Measurements from ENCODE around the gene TECPR1.

TECPR1 gene

DNA sequence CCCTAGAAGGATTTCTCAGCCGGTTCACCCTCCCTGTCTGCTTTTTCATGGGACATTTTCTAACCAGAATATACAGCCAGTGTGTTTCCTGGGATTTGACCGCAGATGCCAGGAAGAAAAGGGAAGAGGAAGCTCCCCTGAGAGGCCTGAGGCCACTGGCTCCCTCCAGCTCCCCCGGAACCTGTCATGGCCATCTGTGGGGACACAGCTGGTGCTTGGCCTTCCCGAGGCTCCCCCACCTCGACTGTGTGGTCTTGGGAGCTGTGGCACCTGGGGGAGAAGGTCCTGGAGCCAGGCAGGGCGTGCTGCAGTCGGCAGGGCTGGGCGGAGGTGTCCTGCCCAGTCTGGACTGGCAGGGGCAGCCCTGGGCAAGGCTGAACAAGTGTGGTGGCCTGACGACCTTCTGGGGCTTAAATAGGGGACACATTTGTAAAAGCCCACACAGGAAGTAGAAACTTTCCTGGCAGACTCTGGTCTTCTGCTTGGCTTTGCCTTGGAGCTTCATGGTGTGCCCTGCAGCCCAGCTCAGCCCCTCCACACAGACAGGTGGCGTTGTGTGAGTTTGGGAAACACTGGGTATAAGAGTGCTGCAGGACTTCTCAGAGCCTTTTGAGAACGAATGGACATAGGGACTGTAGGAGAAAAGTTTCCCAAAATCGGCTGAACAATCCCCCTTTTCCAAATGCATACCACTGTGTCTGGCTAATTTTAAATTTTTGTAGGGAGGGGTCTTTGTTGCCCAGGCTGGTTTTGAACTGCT is 36.2 kb upstream of the TECPR1 start:
- POLR2A ChIA-PET = interaction anchor here (0.5 kb wide), 1 partner anchor 127 kb away, joined by 3 read pairs; no protein-coding TSS in a partner anchor
- CTCF ChIA-PET = interaction anchor here (0.5 to 0.6 kb wide), 2 partner anchors 145 to 208 kb away, joined by 3 to 7 read pairs; no protein-coding TSS in a partner anchor
- Histone ChIP-seq H3K4me3 (ENCODE audit: low read depth, low read length) (no peak overlapping the region), H3K4me1 (ENCODE audit: control insufficient read depth, insufficient read depth, low read length) (no peaks in the 10 kb centered on the region), H3K36me3 (ENCODE audit: control insufficient read depth in 2 of 2, insufficient read depth in 1 of 2, low read length in 2 of 2) (peaks cover 4 to 66% of the 10 kb centered on the region in 2 experiments), H3K27ac (ENCODE audit: extremely low read depth, low read depth, low read length) (no peak overlapping the region), H3K9me3 (ENCODE audit: control insufficient read depth, insufficient read depth, low read depth, low read length) (no peaks in the 10 kb centered on the region)
- TF ChIP-seq ZNF239 (tag by site-specific recombination; IDR thresholded peaks at IDR 0.05) (peak; percentile 95), ZNF114 (tag by site-specific recombination; IDR thresholded peaks at IDR 0.05) (no peak)
- TF ChIP-seq, protein P1, sequence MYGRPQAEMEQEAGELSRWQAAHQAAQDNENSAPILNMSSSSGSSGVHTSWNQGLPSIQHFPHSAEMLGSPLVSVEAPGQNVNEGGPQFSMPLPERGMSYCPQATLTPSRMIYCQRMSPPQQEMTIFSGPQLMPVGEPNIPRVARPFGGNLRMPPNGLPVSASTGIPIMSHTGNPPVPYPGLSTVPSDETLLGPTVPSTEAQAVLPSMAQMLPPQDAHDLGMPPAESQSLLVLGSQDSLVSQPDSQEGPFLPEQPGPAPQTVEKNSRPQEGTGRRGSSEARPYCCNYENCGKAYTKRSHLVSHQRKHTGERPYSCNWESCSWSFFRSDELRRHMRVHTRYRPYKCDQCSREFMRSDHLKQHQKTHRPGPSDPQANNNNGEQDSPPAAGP (tag by site-specific recombination; IDR thresholded peaks at IDR 0.05) = no peak

GRCh38 chr7:98287486-98287959 is 35.5 kb upstream of the TECPR1 start:
- peak overlapping the region; percentile 17; the same call in 1 of the 2 replicates for H3K27ac ChIP-seq (ENCODE audit: extremely low read depth, low read depth, low read length)

DNA sequence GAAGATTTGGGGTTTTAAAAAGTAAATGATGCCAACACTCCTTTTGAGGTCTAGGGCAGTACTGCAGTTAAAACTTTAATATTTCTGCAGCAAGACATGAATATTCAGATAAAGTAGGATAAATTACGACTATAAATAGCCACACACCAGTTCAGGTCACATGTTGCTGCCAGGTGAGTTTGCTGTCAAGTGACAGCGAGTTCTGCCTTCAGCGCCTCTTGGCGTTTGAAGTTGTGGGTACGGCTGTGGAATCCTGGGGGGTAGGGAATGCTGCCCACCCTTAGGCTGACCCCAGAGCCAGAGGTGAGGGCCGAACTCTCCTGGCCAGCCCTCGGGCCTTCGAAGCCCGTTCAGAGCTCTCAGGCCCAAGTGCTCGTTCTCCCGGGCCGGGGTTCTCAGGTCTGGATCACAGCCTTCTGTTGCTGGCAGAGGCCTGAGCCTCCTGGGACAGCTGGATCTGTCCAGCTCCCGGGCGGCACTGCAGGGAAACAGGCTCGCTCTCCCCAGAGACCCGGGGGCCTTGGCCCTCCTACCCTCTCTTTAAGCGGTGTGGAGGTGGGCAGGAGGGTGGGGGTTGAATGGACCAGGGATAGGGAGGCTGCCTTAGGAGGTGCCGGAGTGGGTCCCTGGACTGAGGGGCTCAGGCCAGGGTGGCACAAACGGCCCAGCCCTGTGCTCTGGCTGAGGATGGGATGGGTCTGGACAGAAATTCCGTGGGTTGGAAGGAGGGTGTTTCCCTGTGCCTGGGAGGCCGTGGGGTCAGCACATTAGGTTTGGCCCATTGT is 34.9 kb upstream of the TECPR1 start:
- H3K36me3 ChIP-seq (ENCODE audit: control insufficient read depth in 2 of 2, insufficient read depth in 1 of 2, low read length in 2 of 2) = peaks cover 0 to 56% of the 10 kb centered on the region in 2 experiments; a peak in 2 of 3 replicates
- ChIA-PET POLR2A (no interaction called here), CTCF (interaction anchor here (0.6 kb wide), 1 partner anchor 9 kb away, joined by 3 read pairs; no protein-coding TSS in a partner anchor)
- H3K4me3 ChIP-seq (ENCODE audit: low read depth, low read length) = no peak overlapping the region
- H3K4me1 ChIP-seq (ENCODE audit: control insufficient read depth, insufficient read depth, low read length) = peaks cover 7% of the 10 kb centered on the region
- H3K27ac ChIP-seq (ENCODE audit: extremely low read depth, low read depth, low read length) = peak overlapping the region; percentile 17; the same call in 1 of the 2 replicates
- no peaks in the 10 kb centered on the region for H3K9me3 ChIP-seq (ENCODE audit: control insufficient read depth, insufficient read depth, low read depth, low read length)
- TF ChIP-seq, protein P2, sequence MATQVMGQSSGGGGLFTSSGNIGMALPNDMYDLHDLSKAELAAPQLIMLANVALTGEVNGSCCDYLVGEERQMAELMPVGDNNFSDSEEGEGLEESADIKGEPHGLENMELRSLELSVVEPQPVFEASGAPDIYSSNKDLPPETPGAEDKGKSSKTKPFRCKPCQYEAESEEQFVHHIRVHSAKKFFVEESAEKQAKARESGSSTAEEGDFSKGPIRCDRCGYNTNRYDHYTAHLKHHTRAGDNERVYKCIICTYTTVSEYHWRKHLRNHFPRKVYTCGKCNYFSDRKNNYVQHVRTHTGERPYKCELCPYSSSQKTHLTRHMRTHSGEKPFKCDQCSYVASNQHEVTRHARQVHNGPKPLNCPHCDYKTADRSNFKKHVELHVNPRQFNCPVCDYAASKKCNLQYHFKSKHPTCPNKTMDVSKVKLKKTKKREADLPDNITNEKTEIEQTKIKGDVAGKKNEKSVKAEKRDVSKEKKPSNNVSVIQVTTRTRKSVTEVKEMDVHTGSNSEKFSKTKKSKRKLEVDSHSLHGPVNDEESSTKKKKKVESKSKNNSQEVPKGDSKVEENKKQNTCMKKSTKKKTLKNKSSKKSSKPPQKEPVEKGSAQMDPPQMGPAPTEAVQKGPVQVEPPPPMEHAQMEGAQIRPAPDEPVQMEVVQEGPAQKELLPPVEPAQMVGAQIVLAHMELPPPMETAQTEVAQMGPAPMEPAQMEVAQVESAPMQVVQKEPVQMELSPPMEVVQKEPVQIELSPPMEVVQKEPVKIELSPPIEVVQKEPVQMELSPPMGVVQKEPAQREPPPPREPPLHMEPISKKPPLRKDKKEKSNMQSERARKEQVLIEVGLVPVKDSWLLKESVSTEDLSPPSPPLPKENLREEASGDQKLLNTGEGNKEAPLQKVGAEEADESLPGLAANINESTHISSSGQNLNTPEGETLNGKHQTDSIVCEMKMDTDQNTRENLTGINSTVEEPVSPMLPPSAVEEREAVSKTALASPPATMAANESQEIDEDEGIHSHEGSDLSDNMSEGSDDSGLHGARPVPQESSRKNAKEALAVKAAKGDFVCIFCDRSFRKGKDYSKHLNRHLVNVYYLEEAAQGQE (tag by site-specific recombination; IDR thresholded peaks at IDR 0.05) = peak; percentile 75
- TF ChIP-seq, protein P3, sequence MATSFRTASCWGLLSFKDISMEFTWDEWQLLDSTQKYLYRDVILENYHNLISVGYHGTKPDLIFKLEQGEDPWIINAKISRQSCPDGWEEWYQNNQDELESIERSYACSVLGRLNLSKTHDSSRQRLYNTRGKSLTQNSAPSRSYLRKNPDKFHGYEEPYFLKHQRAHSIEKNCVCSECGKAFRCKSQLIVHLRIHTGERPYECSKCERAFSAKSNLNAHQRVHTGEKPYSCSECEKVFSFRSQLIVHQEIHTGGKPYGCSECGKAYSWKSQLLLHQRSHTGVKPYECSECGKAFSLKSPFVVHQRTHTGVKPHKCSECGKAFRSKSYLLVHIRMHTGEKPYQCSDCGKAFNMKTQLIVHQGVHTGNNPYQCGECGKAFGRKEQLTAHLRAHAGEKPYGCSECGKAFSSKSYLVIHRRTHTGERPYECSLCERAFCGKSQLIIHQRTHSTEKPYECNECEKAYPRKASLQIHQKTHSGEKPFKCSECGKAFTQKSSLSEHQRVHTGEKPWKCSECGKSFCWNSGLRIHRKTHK (tag by site-specific recombination; IDR thresholded peaks at IDR 0.05) = no peak
- TF ChIP-seq, protein P4, sequence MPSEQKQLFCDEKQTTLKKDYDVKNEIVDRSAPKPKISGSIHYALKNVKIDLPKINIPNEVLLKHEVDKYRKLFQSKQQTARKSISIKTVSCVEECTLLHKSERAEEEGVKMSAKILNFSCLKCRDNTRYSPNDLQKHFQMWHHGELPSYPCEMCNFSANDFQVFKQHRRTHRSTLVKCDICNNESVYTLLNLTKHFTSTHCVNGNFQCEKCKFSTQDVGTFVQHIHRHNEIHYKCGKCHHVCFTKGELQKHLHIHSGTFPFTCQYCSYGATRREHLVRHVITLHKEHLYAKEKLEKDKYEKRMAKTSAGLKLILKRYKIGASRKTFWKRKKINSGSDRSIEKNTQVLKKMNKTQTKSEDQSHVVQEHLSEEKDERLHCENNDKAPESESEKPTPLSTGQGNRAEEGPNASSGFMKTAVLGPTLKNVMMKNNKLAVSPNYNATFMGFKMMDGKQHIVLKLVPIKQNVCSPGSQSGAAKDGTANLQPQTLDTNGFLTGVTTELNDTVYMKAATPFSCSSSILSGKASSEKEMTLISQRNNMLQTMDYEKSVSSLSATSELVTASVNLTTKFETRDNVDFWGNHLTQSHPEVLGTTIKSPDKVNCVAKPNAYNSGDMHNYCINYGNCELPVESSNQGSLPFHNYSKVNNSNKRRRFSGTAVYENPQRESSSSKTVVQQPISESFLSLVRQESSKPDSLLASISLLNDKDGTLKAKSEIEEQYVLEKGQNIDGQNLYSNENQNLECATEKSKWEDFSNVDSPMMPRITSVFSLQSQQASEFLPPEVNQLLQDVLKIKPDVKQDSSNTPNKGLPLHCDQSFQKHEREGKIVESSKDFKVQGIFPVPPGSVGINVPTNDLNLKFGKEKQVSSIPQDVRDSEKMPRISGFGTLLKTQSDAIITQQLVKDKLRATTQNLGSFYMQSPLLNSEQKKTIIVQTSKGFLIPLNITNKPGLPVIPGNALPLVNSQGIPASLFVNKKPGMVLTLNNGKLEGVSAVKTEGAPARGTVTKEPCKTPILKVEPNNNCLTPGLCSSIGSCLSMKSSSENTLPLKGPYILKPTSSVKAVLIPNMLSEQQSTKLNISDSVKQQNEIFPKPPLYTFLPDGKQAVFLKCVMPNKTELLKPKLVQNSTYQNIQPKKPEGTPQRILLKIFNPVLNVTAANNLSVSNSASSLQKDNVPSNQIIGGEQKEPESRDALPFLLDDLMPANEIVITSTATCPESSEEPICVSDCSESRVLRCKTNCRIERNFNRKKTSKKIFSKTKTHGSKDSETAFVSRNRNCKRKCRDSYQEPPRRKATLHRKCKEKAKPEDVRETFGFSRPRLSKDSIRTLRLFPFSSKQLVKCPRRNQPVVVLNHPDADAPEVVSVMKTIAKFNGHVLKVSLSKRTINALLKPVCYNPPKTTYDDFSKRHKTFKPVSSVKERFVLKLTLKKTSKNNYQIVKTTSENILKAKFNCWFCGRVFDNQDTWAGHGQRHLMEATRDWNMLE (tag by site-specific recombination; conservative IDR thresholded peaks at IDR 0.05; ENCODE audit: low read depth) = no peak
- peak; percentile 21; the same call in 1 of the 2 replicates for TF ChIP-seq ZNF600 (tag by site-specific recombination; IDR thresholded peaks at IDR 0.05)
- 0 out of 2 replicates have a peak, but pooled peaks have one; percentile 24 for TF ChIP-seq ZBTB20 (tag by site-specific recombination; IDR thresholded peaks at IDR 0.05)
- TF ChIP-seq GLIS2 (tag by site-specific recombination; IDR thresholded peaks at IDR 0.05) = no peak

More at GRCh38 chr7:98287486-98287959, 35.5 kb upstream of the TECPR1 start:
- Histone ChIP-seq H3K9me3 (ENCODE audit: control insufficient read depth, insufficient read depth, low read depth, low read length) (no peaks in the 10 kb centered on the region), H3K4me1 (ENCODE audit: control insufficient read depth, insufficient read depth, low read length) (peaks cover 6% of the 10 kb centered on the region), H3K4me3 (ENCODE audit: low read depth, low read length) (no peak overlapping the region), H3K36me3 (ENCODE audit: control insufficient read depth in 2 of 2, insufficient read depth in 1 of 2, low read length in 2 of 2) (peaks cover 4 to 62% of the 10 kb centered on the region in 2 experiments)
- no peak for TF ChIP-seq ZNF248 (tag by site-specific recombination; IDR thresholded peaks at IDR 0.05)
- TF ChIP-seq ZFHX2 (tag by site-specific recombination; conservative IDR thresholded peaks at IDR 0.05) = peak; percentile 91
- TF ChIP-seq, protein P5, sequence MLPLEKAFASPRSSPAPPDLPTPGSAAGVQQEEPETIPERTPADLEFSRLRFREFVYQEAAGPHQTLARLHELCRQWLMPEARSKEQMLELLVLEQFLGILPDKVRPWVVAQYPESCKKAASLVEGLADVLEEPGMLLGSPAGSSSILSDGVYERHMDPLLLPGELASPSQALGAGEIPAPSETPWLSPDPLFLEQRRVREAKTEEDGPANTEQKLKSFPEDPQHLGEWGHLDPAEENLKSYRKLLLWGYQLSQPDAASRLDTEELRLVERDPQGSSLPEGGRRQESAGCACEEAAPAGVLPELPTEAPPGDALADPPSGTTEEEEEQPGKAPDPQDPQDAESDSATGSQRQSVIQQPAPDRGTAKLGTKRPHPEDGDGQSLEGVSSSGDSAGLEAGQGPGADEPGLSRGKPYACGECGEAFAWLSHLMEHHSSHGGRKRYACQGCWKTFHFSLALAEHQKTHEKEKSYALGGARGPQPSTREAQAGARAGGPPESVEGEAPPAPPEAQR (tag by site-specific recombination; IDR thresholded peaks at IDR 0.05) = no peak
- peak; percentile 17; the same call in 1 of the 2 replicates for TF ChIP-seq ZIC2 (tag by site-specific recombination; IDR thresholded peaks at IDR 0.05)
- 0 out of 2 replicates have a peak, but pooled peaks have one; percentile 28 for TF ChIP-seq KLF8 (tag by site-specific recombination; IDR thresholded peaks at IDR 0.05)
- no peak for TF ChIP-seq ZNF37A (tag by site-specific recombination; IDR thresholded peaks at IDR 0.05)
- TF ChIP-seq ZNF423 (tag by site-specific recombination; IDR thresholded peaks at IDR 0.05) = no peak
- TF ChIP-seq SP3 (tag by site-specific recombination; IDR thresholded peaks at IDR 0.05) = 0 out of 2 replicates have a peak, but pooled peaks have one; percentile 36
- peak; percentile 92 for TF ChIP-seq EGR2 (tag by site-specific recombination; IDR thresholded peaks at IDR 0.05; ENCODE audit: low read depth)
- peak; percentile 93 for TF ChIP-seq KLF1 (tag by site-specific recombination; IDR thresholded peaks at IDR 0.05)
- CTCF ChIA-PET = interaction anchor here (0.5 to 0.6 kb wide), 2 partner anchors 8 to 145 kb away, joined by 3 to 7 read pairs; no protein-coding TSS in a partner anchor
- POLR2A ChIA-PET = no interaction called here

Measured in HEK293 (cell line).